Medulla oblongata (tissue), 1 donor: ENCODE measurements around the gene ARMC2.
"Not testable (repeated sequence)": the region's sequence is repeated elsewhere in the genome, so short reads cannot be mapped to it uniquely, and the experiment has no call there.

Experiments used
- DNase-seq: peaks from one replicate; pipeline ENCODE4 v3.0.0-alpha.2; 2015; ENCODE audit errors: extremely low spot score

The ARMC2 gene

GRCh38 chr6:108835218-108835850, 12.9 kb upstream of the ARMC2 start:
- DNase-seq: peak; percentile 89

- DNase-seq: no peak
Measured at GRCh38 chr6:108836061-108836460, 12.2 kb upstream of the ARMC2 start.

DNA sequence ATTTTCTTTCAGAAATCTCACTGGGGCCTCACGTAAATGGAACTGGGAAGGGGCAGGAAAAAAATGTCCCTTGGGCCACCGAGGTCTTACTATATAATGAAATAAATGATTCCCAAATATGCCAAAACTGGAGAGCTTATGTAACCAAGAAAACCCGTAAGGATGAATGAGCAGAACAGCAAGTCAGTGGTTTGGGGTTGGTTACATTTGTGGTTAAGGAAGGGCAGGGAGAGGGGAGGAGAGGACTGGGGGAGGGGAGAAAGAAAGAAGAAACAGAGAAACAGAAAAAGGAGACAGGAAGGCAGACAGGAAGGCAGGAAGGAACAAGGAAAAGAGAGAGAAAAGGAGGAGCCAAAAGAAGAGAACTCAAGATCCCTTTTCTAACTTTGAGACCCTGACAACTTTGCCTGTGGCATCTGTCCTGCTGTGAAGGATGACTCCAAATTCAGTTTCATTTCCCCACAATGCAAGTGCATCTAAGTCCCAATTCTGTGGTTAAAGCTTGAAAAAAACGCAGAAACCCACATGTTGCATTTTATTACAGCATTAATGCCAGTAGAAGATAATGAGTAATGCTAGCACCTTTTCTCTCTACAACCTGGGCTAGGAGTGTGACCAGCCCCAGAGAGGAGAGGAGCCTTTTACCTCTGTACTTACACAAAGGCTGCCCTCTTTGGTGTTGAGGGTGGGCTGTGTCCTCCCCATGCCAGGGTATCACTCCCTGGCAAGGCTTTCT, 10.8 kb upstream of the ARMC2 start:
- peak; percentile 49 for DNase-seq

DNA sequence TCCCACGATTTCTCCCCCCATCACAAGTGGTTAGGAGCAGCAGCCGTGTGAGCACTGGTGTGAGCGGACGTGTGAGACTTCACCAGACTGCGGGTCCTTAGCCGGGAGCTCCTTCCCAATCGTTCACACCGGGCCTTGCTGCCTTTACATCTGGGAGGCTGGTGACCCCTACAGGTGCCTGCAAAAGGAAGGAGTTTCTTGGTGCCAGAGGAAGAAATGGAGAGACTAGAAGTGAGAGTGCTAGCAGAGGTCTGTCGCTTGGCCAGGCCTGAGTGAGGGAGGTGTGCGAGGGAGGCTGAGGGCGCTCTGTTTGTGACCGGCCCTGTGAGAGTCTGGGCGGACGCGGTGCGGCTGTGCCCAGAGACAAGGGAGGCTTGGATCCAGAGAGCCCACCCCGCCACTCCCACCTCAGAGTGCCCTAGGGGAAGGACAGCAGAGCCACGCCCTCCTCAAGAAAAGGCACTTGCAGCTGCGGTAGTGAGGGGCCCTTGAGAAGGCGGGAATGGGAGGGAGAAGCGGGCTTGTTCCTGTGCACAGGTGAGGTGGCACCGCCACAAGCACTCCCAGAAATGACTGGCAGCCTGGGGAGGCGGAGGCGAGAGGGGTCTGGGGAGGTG, 10.0 kb upstream of the ARMC2 start:
- DNase-seq: no peak

DNA sequence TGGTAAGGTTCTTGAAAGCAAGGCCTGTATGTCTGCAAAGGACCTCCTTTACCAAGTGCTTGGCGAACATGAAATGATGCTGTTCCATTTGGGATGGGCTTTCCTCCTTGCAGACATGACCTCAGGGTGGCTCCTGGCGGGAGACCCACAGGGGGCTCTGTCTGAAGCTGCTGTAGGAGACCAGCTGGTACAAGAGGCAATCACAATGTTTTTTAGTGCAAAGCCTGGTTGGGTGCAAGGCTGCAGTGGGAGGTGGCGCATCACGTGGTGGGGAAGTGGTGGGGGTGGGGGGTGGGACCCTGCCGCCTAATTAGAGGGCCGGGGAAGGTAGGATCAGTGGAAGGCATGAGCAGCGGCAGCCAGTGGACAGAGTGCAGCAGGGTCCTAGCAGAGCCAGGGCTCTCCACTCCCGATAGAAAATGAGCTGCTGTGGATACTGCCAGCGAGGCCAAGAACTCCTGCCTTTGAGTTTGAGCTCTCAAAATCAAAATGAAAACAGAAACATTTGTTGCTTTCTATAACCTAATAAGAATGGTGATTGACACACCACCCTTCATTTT, 9.1 kb upstream of the ARMC2 start:
- no peak for DNase-seq

- no peak for DNase-seq
Measured at GRCh38 chr6:108840919-108841318, 7.3 kb upstream of the ARMC2 start.

DNA sequence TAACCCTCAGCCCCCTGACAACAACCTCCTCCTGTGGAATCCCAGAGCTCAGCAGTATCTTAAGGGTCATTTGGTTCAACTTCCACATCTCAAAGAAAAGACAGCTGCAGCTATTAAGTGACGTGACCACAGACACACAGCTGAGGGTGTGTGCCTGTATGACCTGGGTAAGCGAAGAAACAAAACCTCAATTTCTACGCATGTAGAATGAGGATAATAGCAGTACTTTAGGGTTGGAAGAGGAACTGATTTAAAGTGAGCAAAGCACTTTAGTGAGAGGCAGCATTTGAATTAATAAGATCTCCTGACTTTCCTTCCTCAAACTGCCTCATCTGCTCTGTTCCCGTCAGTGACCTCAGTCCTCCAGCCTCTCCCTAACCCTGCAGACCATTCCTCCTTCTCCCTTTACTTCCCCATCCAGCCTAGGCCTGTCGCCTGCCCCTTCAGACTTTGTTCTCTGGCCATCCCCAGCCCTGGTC, 6.8 kb upstream of the ARMC2 start:
- peak; percentile 57 for DNase-seq

DNA sequence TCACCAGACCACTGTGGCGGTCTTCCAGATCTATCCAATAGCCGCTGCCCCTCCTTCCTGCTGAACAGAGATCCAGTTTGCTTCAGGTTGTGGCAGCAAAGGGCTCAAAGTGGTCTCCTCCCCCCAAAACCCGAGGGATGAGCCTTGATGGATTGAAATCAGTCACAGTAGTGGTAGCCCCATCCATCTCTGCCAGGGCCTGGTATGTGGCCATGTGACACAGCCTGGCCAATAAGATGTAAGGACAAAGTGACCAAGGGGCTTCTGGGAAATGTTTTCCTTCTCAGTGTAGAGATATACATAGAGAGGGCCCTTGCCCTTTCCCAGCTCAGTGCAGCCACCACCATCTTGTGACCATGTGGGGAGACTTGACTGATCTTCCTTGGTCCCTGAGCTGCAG, 4.1 kb upstream of the ARMC2 start:
- no peak for DNase-seq

GRCh38 chr6:108845145-108845544, 3.1 kb upstream of the ARMC2 start:
- no peak for DNase-seq

DNA sequence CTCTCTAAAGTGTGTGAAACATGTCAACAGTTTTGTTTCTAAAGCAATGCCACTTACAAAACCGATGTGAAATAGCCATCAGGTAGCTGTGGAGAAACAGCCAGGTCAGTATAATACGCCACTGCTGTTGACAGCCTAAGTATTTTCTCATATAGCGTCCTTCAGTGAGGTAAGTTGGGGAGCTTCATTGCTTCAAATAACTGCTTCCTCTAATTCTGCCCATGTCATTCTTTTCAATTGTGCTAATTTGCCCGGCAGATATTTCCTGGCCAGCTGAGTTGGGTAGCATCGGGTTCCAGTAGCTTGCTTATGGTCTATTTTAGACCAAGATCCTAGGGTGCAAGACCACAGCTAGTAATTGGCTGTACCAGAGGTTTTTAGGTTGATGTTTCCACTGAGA, 2.1 kb upstream of the ARMC2 start:
- no peak for DNase-seq

- no peak for DNase-seq
Measured at GRCh38 chr6:108846628-108847027, 1.6 kb upstream of the ARMC2 start.

GRCh38 chr6:108847738-108848115, 495 bp upstream of the ARMC2 start:
- DNase-seq: no peak

GRCh38 chr6:108850669-108851465, 2.6 kb downstream of the ARMC2 start:
- DNase-seq: no peak

DNA sequence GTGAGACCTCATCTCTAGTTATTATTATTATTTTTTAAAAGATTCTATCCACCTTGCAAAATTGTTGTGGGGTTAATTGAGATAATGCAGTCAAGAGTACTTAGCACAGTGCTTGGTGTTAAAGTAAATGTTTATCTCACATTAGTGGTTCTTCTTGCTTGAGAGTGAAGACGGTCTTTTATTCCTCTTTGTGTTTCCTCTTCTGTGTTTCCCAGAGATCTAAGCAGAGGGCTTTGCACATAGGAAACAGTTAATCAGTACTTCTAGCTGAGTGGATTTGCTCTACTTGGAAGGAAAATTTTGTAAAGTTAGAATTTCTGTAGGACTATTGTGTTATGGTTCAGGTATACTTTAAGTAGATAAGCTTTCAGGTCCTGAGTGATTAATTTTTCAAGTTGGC, 3.5 kb downstream of the ARMC2 start:
- no peak for DNase-seq

DNA sequence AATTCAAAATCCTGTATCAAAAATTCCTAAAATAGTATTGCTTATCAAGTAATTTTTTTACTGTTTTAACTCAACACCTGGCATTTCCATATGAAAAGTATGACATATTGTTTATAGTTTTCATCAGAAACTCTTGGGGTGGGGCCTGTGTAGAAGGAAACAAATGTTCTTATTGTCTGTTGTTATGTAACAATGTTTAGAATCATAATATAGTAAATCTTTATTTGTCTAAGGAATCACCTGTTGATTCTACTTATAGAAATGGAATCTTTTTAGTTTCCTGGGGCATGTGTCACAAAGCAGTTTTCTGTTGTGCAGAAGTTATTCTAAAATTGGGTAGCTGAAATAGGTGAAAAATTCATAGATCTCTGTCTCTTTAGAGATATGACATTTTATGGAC, 4.9 kb downstream of the ARMC2 start:
- DNase-seq: no peak

DNA sequence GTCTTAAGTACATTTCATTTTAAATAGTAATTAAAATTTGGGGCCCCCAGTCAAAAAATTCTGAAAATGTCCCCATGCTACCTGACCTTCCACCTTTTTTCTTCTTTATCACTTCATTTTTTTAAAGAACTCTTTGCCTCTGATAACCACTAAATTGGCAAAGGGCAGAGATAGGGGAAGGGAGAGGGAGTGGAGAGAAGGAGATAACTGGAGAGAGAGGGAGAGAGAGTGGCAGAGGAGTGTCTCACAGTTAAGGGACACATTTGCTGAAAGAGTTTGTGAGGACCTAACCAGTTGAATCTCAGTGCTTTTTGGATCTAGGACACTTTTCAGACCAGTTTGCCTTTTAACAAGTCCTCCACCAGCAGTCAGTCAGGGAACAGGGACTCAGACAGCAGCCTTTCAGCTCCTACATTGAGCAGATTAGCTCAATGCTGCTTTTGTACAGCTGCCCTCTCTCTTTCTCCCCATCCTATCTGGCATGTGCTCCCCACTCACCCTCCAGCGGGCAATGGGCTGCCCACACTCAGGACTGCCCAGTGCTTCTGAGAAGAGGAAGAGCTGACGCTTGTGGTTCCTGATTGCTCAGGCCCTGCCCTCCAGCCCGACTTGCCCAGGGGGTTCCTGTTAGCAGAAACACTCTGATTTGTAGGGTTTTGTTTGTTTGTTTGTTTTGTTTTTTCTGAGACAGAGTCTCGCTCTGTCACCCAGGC, 14.4 kb downstream of the ARMC2 start:
- DNase-seq: peak; percentile 71

DNA sequence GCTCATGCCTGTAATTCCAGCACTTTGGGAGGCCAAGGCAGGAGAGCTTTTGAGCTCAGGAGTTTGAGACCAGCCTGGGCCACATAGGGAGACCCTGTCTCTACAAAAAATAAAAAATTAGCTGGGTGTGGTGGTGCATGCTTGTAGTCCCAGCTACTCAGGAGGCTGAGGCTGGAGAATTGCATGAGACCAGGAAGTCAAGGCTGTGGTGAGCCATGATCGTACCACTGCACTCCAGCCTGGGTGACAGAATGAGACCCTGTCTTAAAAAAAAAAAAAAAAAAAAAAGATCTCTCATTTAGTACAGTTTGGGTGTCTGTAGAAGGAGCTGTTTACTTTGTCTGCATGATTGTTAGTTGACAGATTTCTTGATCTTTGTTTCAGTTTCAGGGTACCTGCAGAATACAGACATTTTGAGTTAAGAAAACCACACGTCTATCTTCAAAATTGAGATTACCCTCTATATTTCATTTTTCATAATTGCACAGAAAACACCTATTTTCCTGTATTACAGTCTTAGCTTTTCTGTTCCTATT, 17.6 kb downstream of the ARMC2 start:
- not testable (repeated sequence) for DNase-seq

DNA sequence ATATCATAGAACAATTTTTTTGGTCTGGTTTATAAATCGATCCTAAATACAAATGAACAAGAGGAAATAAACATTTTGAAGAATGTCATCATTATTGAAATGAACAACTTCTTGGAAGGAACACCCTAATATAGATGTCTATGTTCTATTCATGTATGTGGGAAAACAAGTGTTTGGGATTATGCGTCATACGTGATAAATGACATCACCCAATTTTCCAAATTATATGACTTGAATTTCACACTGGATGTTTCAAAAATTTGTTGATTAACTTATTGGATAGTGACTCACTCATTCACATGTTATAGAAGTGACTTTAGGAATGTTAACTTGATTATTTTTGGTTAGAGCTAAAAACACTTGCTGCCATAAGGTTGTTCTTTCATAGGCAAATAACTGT, 18.6 kb downstream of the ARMC2 start:
- no peak for DNase-seq

DNA sequence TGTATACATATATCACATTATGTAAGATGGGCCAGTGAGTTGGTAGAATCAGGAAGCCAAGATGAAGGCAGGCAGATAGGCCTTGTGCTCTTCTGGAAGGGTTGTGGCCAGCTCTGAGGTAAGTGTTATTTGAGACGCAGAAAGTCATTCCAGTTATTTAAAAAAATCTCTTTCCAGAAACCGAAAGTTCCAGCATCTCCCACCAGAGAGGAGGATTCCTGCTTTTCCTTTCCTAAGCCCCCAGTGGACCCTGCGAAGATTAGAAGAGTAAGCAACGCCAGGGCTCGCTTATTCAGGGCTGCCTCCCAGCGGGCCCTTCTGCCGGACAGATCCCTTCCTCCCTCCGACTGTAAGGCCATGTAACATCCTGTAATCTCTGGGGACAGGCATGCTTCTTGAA, 20.4 kb downstream of the ARMC2 start:
- no peak for DNase-seq

DNA sequence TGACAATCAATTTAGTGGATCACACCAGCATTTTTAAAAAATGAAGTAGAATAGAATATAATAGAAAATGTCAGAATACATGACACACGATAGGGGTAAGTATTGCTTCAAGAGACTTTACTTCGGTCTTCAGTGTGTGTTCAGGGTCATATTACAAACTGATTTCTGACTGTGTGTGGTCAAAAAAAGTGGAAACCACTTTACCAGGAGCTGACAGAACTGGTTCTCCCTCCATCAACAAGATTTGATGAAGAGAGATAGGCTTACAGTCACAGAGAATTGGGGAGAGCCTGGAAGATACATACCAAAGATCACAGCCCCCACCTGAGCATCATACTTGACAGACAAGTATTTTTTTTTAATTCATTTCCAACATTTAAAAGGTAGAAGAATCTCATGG, 21.7 kb downstream of the ARMC2 start:
- DNase-seq: no peak

DNA sequence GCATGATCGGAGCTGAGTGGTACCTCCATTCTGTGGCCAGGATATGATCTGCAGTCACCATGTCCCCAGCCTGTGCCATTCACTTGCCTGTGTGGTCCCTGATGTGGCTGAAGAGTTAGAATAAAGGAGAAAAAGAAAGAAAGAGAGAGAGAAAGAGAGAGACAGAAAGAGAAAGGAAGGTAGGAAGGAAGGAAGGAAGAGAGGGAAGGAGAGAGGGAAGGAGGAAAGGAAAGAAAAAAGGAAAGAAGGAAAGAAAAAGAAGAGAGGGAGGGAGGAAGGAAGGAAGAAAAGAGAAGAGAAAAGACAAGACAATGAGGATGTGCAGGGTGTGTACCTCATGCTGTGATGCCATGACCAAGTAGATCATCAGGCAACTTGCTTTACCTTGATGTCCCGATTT, 22.1 kb downstream of the ARMC2 start:
- no peak for DNase-seq
